HCT116 (cell line): ENCODE data around the gene MAP2K3. TPM values are rescaled to one million over a fixed set of nuclear protein-coding genes. Genes with fewer than 3 reads are reported as not detected.

Source experiments
- ATAC-seq: fragments of 200-7000 bp; cut with Tn5 transposase; 2 replicates; pipeline ENCODE4 v1.9.1; 2020; ENCODE audit warnings: mild to moderate bottlenecking, moderate library complexity
- BruUV-seq: library from RNA; stranded (reverse); fragments of 400-500 nt; replicated peaks from 2 replicates; lab custom pipeline; 2021; lab: Mats Ljungman, UMichigan
- CTCF ChIA-PET: fragments of 300-600 bp; sonication (Branson Sonifier 250); formaldehyde crosslinking; loops from one replicate; lab custom pipeline; 2021; ENCODE audit warnings: antibody characterized with exemption; lab: Charles Lee
- POLR2A ChIA-PET: fragments of 300-600, 350-600 bp; sonication (Branson Sonifier 250); formaldehyde crosslinking; loops from one replicate; lab custom pipeline; 2021; ENCODE audit warnings: antibody characterized with exemption; lab: Charles Lee
- RAD21 ChIA-PET, 2 experiments: fragments of 300-600 bp; sonication (Branson Sonifier 250); formaldehyde crosslinking; loops; one replicate each; lab custom pipeline; 2023; ENCODE audit warnings: low total read pairs in 2 of 2; ENCODE audit not compliant: uncharacterized antibody in 2 of 2, unreplicated experiment in 2 of 2, low non-redundant PET in 1 of 2; lab: Charles Lee
- DNase-seq: peaks from one replicate; pipeline ENCODE4 v3.0.0-alpha.2; 2010; ENCODE audit warnings: low read depth, low spot score
- H2AFZ ChIP-seq: fragments of 200-600 bp; shearing (Covaris generic), sonication (generic); 2 replicates; pipeline ENCODE4 v1.6.1; 2017; ENCODE audit warnings: low read depth, mixed run types, mixed read lengths, antibody characterized with exemption, low read length; ENCODE audit not compliant: poor library complexity, severe bottlenecking
- H3K27ac ChIP-seq: 2 replicates; pipeline ENCODE4 v1.5.1; 2012; ENCODE audit warnings: low read depth, low read length
- H3K27me3 ChIP-seq: fragments of 200-600 bp; sonication (generic); 2 replicates; pipeline ENCODE4 v1.6.1; 2016; ENCODE audit warnings: mixed run types, low read length, mixed read lengths; ENCODE audit not compliant: insufficient read depth
- H3K36me3 ChIP-seq, 2 experiments: fragments of 200-500 bp in 1 of 2; fragments of 200-600 bp in 1 of 2; sonication (Bioruptor generic) in 1 of 2; sonication (generic) in 1 of 2; 2 replicates each; pipeline versions ENCODE4 v1.5.1 to v1.6.1; 2014 to 2016; ENCODE audit warnings: low read length in 2 of 2, inconsistent platforms in 1 of 2, mixed read lengths in 1 of 2, mixed run types in 1 of 2; ENCODE audit not compliant: insufficient read depth in 2 of 2, control insufficient read depth in 1 of 2
- H3K4me1 ChIP-seq, 2 experiments: fragments of 200-600 bp in 1 of 2; sonication (generic) in 1 of 2; 2 replicates each; pipeline versions ENCODE4 v1.5.1 to v1.6.1; 2012 to 2017; ENCODE audit warnings: low read length in 2 of 2, inconsistent platforms in 1 of 2, mild to moderate bottlenecking in 1 of 2, mixed read lengths in 1 of 2, mixed run types in 1 of 2, moderate library complexity in 1 of 2; ENCODE audit not compliant: insufficient read depth in 2 of 2, control insufficient read depth in 1 of 2
- H3K4me2 ChIP-seq: fragments of 200-600 bp; sonication (generic); 2 replicates; pipeline ENCODE4 v1.6.1; 2017; ENCODE audit warnings: mixed run types, low read length, mixed read lengths
- H3K4me3 ChIP-seq, 2 experiments: fragments of 200-600 bp in 1 of 2; sonication (generic) in 1 of 2; replicated peaks in 1 of 2; 2 replicates each; pipeline ENCODE4 v1.5.1; 2011 to 2016; ENCODE audit warnings: low read length in 2 of 2, control low read depth in 1 of 2, low read depth in 1 of 2, mild to moderate bottlenecking in 1 of 2, mixed read lengths in 1 of 2, mixed run types in 1 of 2
- H3K79me2 ChIP-seq: fragments of 200-600 bp; sonication (generic); 2 replicates; pipeline ENCODE4 v1.6.1; 2017; ENCODE audit warnings: mild to moderate bottlenecking, mixed run types, low read length, moderate library complexity, mixed read lengths; ENCODE audit not compliant: insufficient read depth
- H3K9ac ChIP-seq: fragments of 200-600 bp; sonication (generic); 2 replicates; pipeline ENCODE4 v1.6.1; 2016; ENCODE audit warnings: low read length, mixed read lengths
- H3K9me2 ChIP-seq: fragments of 200-600 bp; sonication (generic), shearing (Covaris generic); 2 replicates; pipeline ENCODE4 v1.6.1; 2017; ENCODE audit warnings: mixed run types, mild to moderate bottlenecking, moderate library complexity; ENCODE audit not compliant: insufficient read depth
- H3K9me3 ChIP-seq, 2 experiments: fragments of 200-500 bp in 1 of 2; fragments of 200-600 bp in 1 of 2; sonication (Bioruptor generic) in 1 of 2; sonication (generic) in 1 of 2; 2 replicates each; pipeline ENCODE4 v1.6.1; 2014 to 2017; ENCODE audit warnings: low read length in 2 of 2, mixed read lengths in 2 of 2, inconsistent platforms in 1 of 2, low read depth in 1 of 2, mild to moderate bottlenecking in 1 of 2, mixed run types in 1 of 2, moderate library complexity in 1 of 2; ENCODE audit not compliant: control insufficient read depth in 1 of 2, insufficient read depth in 1 of 2
- H4K20me1 ChIP-seq: fragments of 200-600 bp; sonication (generic), shearing (Covaris generic); 2 replicates; pipeline ENCODE4 v1.6.1; 2017; ENCODE audit warnings: mixed run types, mild to moderate bottlenecking, moderate library complexity; ENCODE audit not compliant: insufficient read depth
- ATF3 ChIP-seq: IDR thresholded peaks from 2 replicates; pipeline ENCODE4 v1.6.1; 2012
- CBX3 ChIP-seq: IDR thresholded peaks from 2 replicates; pipeline ENCODE4 v1.6.1; 2012; ENCODE audit warnings: low read depth
- CTCF ChIP-seq, 3 experiments: fragments of 200-600 bp in 1 of 3; sonication (generic) in 1 of 3; IDR thresholded peaks in 2 of 3; conservative IDR thresholded peaks in 1 of 3; 2 replicates each; pipeline ENCODE4 v1.5.1; 2012 to 2017; ENCODE audit warnings: low read depth in 2 of 3, low read length in 2 of 3, antibody characterized with exemption in 1 of 3, borderline replicate concordance in 1 of 3, control low read depth in 1 of 3, mild to moderate bottlenecking in 1 of 3, mixed read lengths in 1 of 3, mixed run types in 1 of 3, moderate library complexity in 1 of 3; ENCODE audit not compliant: insufficient read depth in 1 of 3
- EGR1 ChIP-seq: IDR thresholded peaks from 2 replicates; pipeline ENCODE4 v1.6.1; 2012; ENCODE audit warnings: low read depth
- ELF1 ChIP-seq: IDR thresholded peaks from 2 replicates; pipeline ENCODE4 v1.6.1; 2012; ENCODE audit warnings: low read depth, borderline replicate concordance
- EZH2 ChIP-seq: fragments of 200-600 bp; sonication (generic); IDR thresholded peaks from 2 replicates; pipeline ENCODE4 v1.6.1; 2017; ENCODE audit warnings: antibody characterized with exemption, mixed run types
- FOSL1 ChIP-seq: IDR thresholded peaks from 2 replicates; pipeline ENCODE4 v1.6.1; 2012; ENCODE audit warnings: low read depth
- POLR2A ChIP-seq: IDR thresholded peaks from 2 replicates; pipeline ENCODE4 v1.7.0; 2011; ENCODE audit warnings: borderline replicate concordance; ENCODE audit not compliant: insufficient read depth, insufficient read length; ENCODE audit errors: extremely low read depth
- RAD21 ChIP-seq: IDR thresholded peaks from 2 replicates; pipeline ENCODE4 v1.6.1; 2012; ENCODE audit warnings: low read depth, mild to moderate bottlenecking
- SP1 ChIP-seq: IDR thresholded peaks from 2 replicates; pipeline ENCODE4 v1.6.1; 2012; ENCODE audit warnings: low read depth
- SRF ChIP-seq: IDR thresholded peaks from 2 replicates; pipeline ENCODE4 v1.6.1; 2012; ENCODE audit warnings: low read depth
- TCF7L2 ChIP-seq: IDR thresholded peaks from 2 replicates; pipeline ENCODE4 v1.7.0; 2011; ENCODE audit warnings: borderline replicate concordance, inconsistent platforms; ENCODE audit not compliant: insufficient read depth, insufficient read length; ENCODE audit errors: extremely low read depth
- YY1 ChIP-seq: IDR thresholded peaks from 2 replicates; pipeline ENCODE4 v1.6.1; 2011; ENCODE audit warnings: low read length, low read depth, moderate library complexity, mild to moderate bottlenecking; ENCODE audit not compliant: insufficient replicate concordance; ENCODE audit errors: extremely low read depth
- ZFX ChIP-seq: fragments of 450-650 bp; IDR thresholded peaks from 2 replicates; pipeline ENCODE4 v1.6.1; 2017
- intact Hi-C: fragments of 100-400 bp; cut with micrococcal nuclease; formaldehyde crosslinking; loops from 2 replicates; pipeline ENCODE4 v1.10.0; 2022
- total RNA-seq: library from RNA; stranded (reverse); gene quantifications from one replicate; pipeline ENCODE4 v1.2.1, GENCODE V29; 2021; ENCODE audit not compliant: unreplicated experiment
- TF ChIP-seq, protein P1 (sequence below): IDR thresholded peaks from 2 replicates; pipeline ENCODE4 v1.6.1; 2012; ENCODE audit warnings: low read depth
- TF ChIP-seq, protein P2 (sequence below): IDR thresholded peaks from 2 replicates; pipeline ENCODE4 v1.6.1; 2012

MAP2K3 gene
- total RNA-seq, 1 experiment from 2014 or later: 96.7 TPM

GRCh38 chr17:21356537-21357127, 72.1 kb downstream of the MAP2K3 start:
- H3K9me3 ChIP-seq: no peaks in the 10 kb centered on the region
- no peak overlapping the region for H3K4me3 ChIP-seq
- H4K20me1 ChIP-seq: no peaks in the 10 kb centered on the region
- ChIA-PET POLR2A (no interaction called here), CTCF (no interaction called here), RAD21 (no interaction called here)
- no peak overlapping the region for H3K4me2 ChIP-seq
- H3K27ac ChIP-seq: no peak overlapping the region
- TF ChIP-seq, protein P1, sequence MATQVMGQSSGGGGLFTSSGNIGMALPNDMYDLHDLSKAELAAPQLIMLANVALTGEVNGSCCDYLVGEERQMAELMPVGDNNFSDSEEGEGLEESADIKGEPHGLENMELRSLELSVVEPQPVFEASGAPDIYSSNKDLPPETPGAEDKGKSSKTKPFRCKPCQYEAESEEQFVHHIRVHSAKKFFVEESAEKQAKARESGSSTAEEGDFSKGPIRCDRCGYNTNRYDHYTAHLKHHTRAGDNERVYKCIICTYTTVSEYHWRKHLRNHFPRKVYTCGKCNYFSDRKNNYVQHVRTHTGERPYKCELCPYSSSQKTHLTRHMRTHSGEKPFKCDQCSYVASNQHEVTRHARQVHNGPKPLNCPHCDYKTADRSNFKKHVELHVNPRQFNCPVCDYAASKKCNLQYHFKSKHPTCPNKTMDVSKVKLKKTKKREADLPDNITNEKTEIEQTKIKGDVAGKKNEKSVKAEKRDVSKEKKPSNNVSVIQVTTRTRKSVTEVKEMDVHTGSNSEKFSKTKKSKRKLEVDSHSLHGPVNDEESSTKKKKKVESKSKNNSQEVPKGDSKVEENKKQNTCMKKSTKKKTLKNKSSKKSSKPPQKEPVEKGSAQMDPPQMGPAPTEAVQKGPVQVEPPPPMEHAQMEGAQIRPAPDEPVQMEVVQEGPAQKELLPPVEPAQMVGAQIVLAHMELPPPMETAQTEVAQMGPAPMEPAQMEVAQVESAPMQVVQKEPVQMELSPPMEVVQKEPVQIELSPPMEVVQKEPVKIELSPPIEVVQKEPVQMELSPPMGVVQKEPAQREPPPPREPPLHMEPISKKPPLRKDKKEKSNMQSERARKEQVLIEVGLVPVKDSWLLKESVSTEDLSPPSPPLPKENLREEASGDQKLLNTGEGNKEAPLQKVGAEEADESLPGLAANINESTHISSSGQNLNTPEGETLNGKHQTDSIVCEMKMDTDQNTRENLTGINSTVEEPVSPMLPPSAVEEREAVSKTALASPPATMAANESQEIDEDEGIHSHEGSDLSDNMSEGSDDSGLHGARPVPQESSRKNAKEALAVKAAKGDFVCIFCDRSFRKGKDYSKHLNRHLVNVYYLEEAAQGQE: no peak
- TF ChIP-seq EGR1 (no peak), CBX3 (no peak), TCF7L2 (no peak), ELF1 (no peak), YY1 (no peak), RAD21 (no peak), FOSL1 (no peak), SRF (no peak), ATF3 (no peak), ZFX (no peak), CTCF (IDR thresholded peaks at IDR 0.05 in 2 of 3, conservative IDR thresholded peaks at IDR 0.05 in 1 of 3; ENCODE audit: borderline replicate concordance in 1 of 3, insufficient read depth in 1 of 3, low read depth in 2 of 3, low read length in 2 of 3) (no peak), EZH2 (no peak), POLR2A (no peak), SP1 (no peak)
- TF ChIP-seq, protein P2, sequence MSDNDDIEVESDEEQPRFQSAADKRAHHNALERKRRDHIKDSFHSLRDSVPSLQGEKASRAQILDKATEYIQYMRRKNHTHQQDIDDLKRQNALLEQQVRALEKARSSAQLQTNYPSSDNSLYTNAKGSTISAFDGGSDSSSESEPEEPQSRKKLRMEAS: no peak
- BruUV-seq: no TSS peak
- H3K27me3 ChIP-seq: no peaks in the 10 kb centered on the region
- no peak overlapping the region for H2AFZ ChIP-seq
- no peaks in the 10 kb centered on the region for H3K36me3 ChIP-seq
- DNase-seq: no peak
- ATAC-seq: no peak
- H3K9ac ChIP-seq: no peak overlapping the region
- intact Hi-C loops: no loop called here
- H3K9me2 ChIP-seq: no peaks in the 10 kb centered on the region
- peaks cover 8 to 12% of the 10 kb centered on the region in 2 experiments for H3K4me1 ChIP-seq
- H3K79me2 ChIP-seq: no peaks in the 10 kb centered on the region
